Loucy (cell line): ENCODE measurements around the gene FGFR1OP2.

Source experiments
- H2AFZ ChIP-seq: fragments of 200-600 bp; sonication (generic); 2 replicates; pipeline ENCODE4 v1.6.0; 2016; ENCODE audit warnings: antibody characterized with exemption, mild to moderate bottlenecking, low read length, moderate library complexity
- H3F3A ChIP-seq: fragments of 200-600 bp; 2 replicates; pipeline ENCODE4 v1.6.0; 2016; ENCODE audit warnings: antibody characterized with exemption, low read depth, mild to moderate bottlenecking
- H3K27me3 ChIP-seq: fragments of 200-600 bp; sonication (generic); 2 replicates; pipeline ENCODE4 v1.6.1; 2014; ENCODE audit warnings: low read length, mild to moderate bottlenecking; ENCODE audit not compliant: insufficient read depth, poor library complexity, severe bottlenecking
- H3K36me3 ChIP-seq: fragments of 200-600 bp; sonication (generic); 2 replicates; pipeline ENCODE4 v1.6.1; 2016; ENCODE audit warnings: low read length; ENCODE audit not compliant: insufficient read depth
- H3K4me1 ChIP-seq: fragments of 200-600 bp; sonication (generic); 2 replicates; pipeline ENCODE4 v1.5.1; 2014; ENCODE audit warnings: low read length, mild to moderate bottlenecking; ENCODE audit not compliant: insufficient read depth, poor library complexity, severe bottlenecking
- H3K4me2 ChIP-seq: fragments of 200-600 bp; sonication (generic); 2 replicates; pipeline ENCODE4 v1.6.0; 2014; ENCODE audit warnings: antibody characterized with exemption, low read length, low read depth, mild to moderate bottlenecking; ENCODE audit not compliant: poor library complexity, severe bottlenecking
- H3K4me3 ChIP-seq: fragments of 200-600 bp; sonication (generic); 2 replicates; pipeline ENCODE4 v1.5.1; 2014; ENCODE audit warnings: low read length, mild to moderate bottlenecking, mixed read lengths; ENCODE audit not compliant: poor library complexity, severe bottlenecking
- H3K79me2 ChIP-seq: fragments of 200-600 bp; sonication (generic); 2 replicates; pipeline ENCODE4 v1.6.1; 2014; ENCODE audit warnings: low read length; ENCODE audit not compliant: insufficient read depth
- H3K9ac ChIP-seq: fragments of 200-600 bp; sonication (generic); 2 replicates; pipeline ENCODE4 v1.6.0; 2014; ENCODE audit warnings: mild to moderate bottlenecking, low read depth, low read length, moderate library complexity; ENCODE audit not compliant: poor library complexity, severe bottlenecking
- H3K9me2 ChIP-seq: fragments of 200-600 bp; sonication (generic); replicated peaks from 2 replicates; pipeline ENCODE4 v1.6.1; 2016; ENCODE audit warnings: low read depth, low read length, mixed read lengths
- H3K9me3 ChIP-seq: fragments of 200-600 bp; sonication (generic); 2 replicates; pipeline ENCODE4 v1.6.1; 2014; ENCODE audit warnings: mild to moderate bottlenecking, antibody characterized with exemption, low read length, low read depth; ENCODE audit not compliant: insufficient read depth
- H4K20me1 ChIP-seq: fragments of 200-600 bp; sonication (generic); 2 replicates; pipeline ENCODE4 v1.6.0; 2014; ENCODE audit warnings: antibody characterized with exemption, low read length, mild to moderate bottlenecking; ENCODE audit not compliant: insufficient read depth, poor library complexity, severe bottlenecking
- CTCF ChIP-seq: fragments of 200-600 bp; sonication (generic); conservative IDR thresholded peaks from 2 replicates; pipeline ENCODE4 v1.5.1; 2014; ENCODE audit warnings: mild to moderate bottlenecking, antibody characterized with exemption, low read length
- EZH2phosphoT487 ChIP-seq: fragments of 200-600 bp; IDR thresholded peaks from 2 replicates; pipeline ENCODE4 v1.6.1; 2018; ENCODE audit warnings: antibody characterized with exemption, mild to moderate bottlenecking, moderate library complexity, borderline replicate concordance

Gene FGFR1OP2

GRCh38 chr12:26940516-26941214 lies 2.4 kb downstream of the FGFR1OP2 start:
- peak overlapping the region; percentile 87 for H3K4me2 ChIP-seq
- TF ChIP-seq EZH2phosphoT487: no peak
- no peak for TF ChIP-seq CTCF
- no peak overlapping the region for H2AFZ ChIP-seq
- no peaks in the 10 kb centered on the region for H3K36me3 ChIP-seq
- H3K4me1 ChIP-seq: peaks cover 69% of the 10 kb centered on the region
- no peaks in the 10 kb centered on the region for H3K9me3 ChIP-seq
- peaks cover 6% of the 10 kb centered on the region; the same call in 1 of the 2 replicates for H3F3A ChIP-seq
- H3K79me2 ChIP-seq: peaks cover 95% of the 10 kb centered on the region
- peak overlapping the region; percentile 83 for H3K4me3 ChIP-seq
- H3K9me2 ChIP-seq: no peaks in the 10 kb centered on the region
- H3K27me3 ChIP-seq: no peaks in the 10 kb centered on the region
- peak overlapping the region; percentile 91 for H3K9ac ChIP-seq
- peaks cover 63% of the 10 kb centered on the region for H4K20me1 ChIP-seq

- TF ChIP-seq EZH2phosphoT487 (no peak), CTCF (no peak)
- H3K9me3 ChIP-seq: no peaks in the 10 kb centered on the region
- no peak overlapping the region for H2AFZ ChIP-seq
- no peaks in the 10 kb centered on the region for H3K36me3 ChIP-seq
- peak overlapping the region; percentile 91 for H3K9ac ChIP-seq
- H3K9me2 ChIP-seq: no peaks in the 10 kb centered on the region
- H3K4me1 ChIP-seq: peaks cover 65% of the 10 kb centered on the region
- peak overlapping the region; percentile 87 for H3K4me2 ChIP-seq
- peaks cover 6% of the 10 kb centered on the region; the same call in 1 of the 2 replicates for H3F3A ChIP-seq
- H3K4me3 ChIP-seq: peak overlapping the region; percentile 83
- H4K20me1 ChIP-seq: peaks cover 58% of the 10 kb centered on the region
- H3K79me2 ChIP-seq: peaks cover 95% of the 10 kb centered on the region
- no peaks in the 10 kb centered on the region for H3K27me3 ChIP-seq
These were observed 2.9 kb downstream of the FGFR1OP2 start for GRCh38 chr12:26941215-26941594.

- H3K4me2 ChIP-seq: no peak overlapping the region
- H3K4me1 ChIP-seq: peaks cover 28% of the 10 kb centered on the region
- H3K9ac ChIP-seq: no peak overlapping the region
- H4K20me1 ChIP-seq: peaks cover 28% of the 10 kb centered on the region
- no peaks in the 10 kb centered on the region for H3K27me3 ChIP-seq
- no peak overlapping the region for H3K4me3 ChIP-seq
- H3K9me2 ChIP-seq: no peaks in the 10 kb centered on the region
- H3K36me3 ChIP-seq: peaks cover 4% of the 10 kb centered on the region; the same call in 1 of the 2 replicates
- peaks cover 99% of the 10 kb centered on the region for H3K79me2 ChIP-seq
- H2AFZ ChIP-seq: no peak overlapping the region
- no peaks in the 10 kb centered on the region for H3F3A ChIP-seq
- TF ChIP-seq EZH2phosphoT487 (no peak), CTCF (no peak)
- peaks cover 9% of the 10 kb centered on the region; the same call in 1 of the 2 replicates for H3K9me3 ChIP-seq
These were observed 10.0 kb downstream of the FGFR1OP2 start for GRCh38 chr12:26948309-26948708.
